ENCODE results near the gene PAK6.
A peak's percentile ranks its signal among the peaks of the same experiment; 100 is the strongest.

PAK6 gene

GRCh38 chr15:40316931-40317330 lies 78.1 kb downstream of the PAK6 start:
- in situ Hi-C loops (cut with MboI; ENCODE audit: low pct_unique_long_range_greater_than_20kb, low sequenced_read_pairs, unreplicated experiment) = no loop called here
- no peak for DNase-seq (ENCODE audit: low spot score)
- TF ChIP-seq, protein P1, sequence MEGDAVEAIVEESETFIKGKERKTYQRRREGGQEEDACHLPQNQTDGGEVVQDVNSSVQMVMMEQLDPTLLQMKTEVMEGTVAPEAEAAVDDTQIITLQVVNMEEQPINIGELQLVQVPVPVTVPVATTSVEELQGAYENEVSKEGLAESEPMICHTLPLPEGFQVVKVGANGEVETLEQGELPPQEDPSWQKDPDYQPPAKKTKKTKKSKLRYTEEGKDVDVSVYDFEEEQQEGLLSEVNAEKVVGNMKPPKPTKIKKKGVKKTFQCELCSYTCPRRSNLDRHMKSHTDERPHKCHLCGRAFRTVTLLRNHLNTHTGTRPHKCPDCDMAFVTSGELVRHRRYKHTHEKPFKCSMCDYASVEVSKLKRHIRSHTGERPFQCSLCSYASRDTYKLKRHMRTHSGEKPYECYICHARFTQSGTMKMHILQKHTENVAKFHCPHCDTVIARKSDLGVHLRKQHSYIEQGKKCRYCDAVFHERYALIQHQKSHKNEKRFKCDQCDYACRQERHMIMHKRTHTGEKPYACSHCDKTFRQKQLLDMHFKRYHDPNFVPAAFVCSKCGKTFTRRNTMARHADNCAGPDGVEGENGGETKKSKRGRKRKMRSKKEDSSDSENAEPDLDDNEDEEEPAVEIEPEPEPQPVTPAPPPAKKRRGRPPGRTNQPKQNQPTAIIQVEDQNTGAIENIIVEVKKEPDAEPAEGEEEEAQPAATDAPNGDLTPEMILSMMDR (IDR thresholded peaks at IDR 0.05; ENCODE audit: extremely low read depth, insufficient read depth, missing control alignments) = no peak

DNA sequence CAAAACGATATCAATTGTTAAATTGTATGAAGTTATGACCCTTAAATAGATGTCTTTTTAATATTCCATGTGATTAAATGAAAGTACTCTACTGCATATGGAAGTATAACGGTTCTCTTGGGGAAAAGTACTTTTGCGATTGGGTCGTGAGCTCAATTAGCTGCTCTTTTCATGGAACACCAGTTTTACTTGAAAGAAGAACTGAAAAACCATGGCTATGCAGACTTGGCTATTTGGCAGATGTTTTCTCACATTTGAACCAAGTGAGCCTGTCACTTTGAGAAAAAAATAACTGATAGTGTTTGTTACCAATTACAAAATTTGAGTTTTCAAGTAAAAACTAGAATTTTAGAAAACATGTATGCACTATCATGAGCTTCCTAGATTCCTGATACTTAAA lies 78.7 kb downstream of the PAK6 start:
- DNase-seq (ENCODE audit: low spot score) = no peak
- in situ Hi-C loops (cut with MboI; ENCODE audit: low pct_unique_long_range_greater_than_20kb, low sequenced_read_pairs, unreplicated experiment) = no loop called here
- TF ChIP-seq, protein P1 (IDR thresholded peaks at IDR 0.05; ENCODE audit: extremely low read depth, insufficient read depth, missing control alignments) = no peak

- in situ Hi-C loops (cut with MboI; ENCODE audit: low pct_unique_long_range_greater_than_20kb, low sequenced_read_pairs, unreplicated experiment) = no loop called here
- TF ChIP-seq, protein P1 (IDR thresholded peaks at IDR 0.05; ENCODE audit: extremely low read depth, insufficient read depth, missing control alignments) = no peak
These were observed 81.5 kb downstream of the PAK6 start for GRCh38 chr15:40320409-40320808.

DNA sequence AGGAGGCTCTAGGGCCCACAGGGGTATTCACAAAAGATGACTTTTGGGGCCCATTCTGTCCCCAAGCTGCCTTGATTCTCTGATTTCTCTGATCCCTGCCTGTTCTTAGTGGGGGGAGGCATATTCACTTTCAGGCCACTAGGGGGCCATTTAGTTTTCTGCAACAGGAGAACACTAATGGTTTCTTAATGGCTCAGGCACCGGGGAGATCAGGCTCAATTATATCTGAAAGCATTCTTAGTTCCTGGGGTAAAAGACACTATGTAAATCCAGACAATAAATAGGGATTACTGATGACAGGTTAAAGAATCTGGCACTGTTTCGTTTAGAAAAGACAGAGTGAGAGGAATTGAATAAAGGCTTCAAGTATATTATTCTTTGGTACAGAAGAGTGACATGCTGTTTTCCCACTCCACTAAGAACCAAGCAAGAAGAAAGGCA lies 82.1 kb downstream of the PAK6 start:
- TF ChIP-seq, protein P1 (IDR thresholded peaks at IDR 0.05; ENCODE audit: extremely low read depth, insufficient read depth, missing control alignments) = peak; percentile 86
- peak; percentile 81 for DNase-seq (ENCODE audit: low spot score)
- in situ Hi-C loops (cut with MboI; ENCODE audit: low pct_unique_long_range_greater_than_20kb, low sequenced_read_pairs, unreplicated experiment) = no loop called here

More at GRCh38 chr15:40320409-40320808, 81.5 kb downstream of the PAK6 start:
- no peak for DNase-seq (ENCODE audit: low spot score)

DNA sequence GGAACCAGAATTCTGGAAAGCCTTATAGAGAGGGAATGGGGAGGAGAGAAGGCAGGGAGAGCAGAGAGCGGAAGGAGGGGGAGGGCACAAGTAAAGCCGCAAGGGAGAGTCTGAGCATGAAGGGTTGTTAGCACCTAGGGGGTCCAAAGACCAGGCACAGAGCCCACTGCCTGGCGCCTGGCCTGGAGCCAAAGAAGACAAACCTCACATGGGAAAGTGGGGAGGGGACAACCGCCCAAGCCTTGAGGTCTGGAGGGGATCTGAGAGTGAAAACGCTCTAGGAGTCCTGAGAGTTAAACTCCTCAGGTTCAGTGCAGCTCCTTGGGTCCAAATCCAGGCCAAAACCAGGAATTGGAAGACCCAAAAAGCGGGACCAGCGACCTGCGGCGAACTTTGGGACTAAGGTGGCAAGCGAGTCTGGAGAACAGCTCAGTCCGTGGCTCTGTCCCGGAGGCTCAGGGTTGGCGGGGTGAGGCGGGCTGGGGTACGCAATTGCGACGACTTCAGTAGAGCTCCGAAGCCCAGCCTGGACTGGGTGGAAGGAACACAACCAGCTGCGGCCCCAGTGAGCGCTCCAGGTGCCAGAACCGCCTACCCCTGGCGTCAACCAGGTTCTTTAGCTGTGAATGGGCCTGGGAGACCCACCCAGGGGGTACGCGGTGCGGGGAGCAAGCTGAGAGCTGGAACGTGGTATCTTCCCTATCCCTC lies 83.8 kb downstream of the PAK6 start:
- DNase-seq (ENCODE audit: low spot score) = no peak

DNA sequence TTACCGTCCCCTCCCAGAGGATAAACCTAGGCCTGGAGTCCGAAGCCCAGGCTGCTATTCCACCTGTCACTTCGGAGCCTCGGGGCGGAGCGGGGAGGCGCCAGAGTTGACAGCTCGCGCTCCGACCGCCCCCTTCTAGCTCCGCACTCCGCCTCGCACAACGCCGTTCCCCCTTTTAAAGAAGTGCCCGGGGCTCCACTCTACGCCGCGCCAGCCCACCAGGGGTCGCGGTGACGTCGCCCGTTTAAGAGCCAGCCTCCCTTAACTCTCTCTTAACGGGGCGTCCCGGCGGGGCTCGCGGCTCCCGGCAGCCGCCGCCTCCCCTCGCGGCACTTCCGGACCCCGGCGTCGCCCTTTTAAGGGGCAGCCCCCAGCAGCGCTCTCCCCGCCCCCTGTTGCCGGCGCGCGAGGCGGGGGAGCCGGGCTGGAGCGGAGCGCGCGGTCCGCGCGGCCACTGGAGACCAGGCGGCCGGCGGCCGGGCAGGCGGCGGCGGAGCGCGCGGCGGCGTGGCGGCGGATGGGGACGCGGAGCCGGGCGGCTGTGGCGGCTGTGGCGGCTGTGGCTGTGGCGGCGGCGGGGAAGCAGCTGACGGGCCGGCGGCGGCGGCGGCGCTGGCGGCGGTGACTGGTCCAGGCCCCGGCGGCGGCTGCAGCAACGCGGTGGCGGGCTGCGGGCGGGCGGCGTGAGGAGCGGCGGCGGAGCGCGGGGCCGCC lies 84.5 kb downstream of the PAK6 start, which contains the start of gene INAFM2:
TSS of gene INAFM2 (plus strand) at position 454 of the 714 bp plus-strand sequence. CDS start 364 bp downstream, outside the sequence.
- DNase-seq (ENCODE audit: low spot score) = peak; percentile 99
- in situ Hi-C loops (cut with MboI; ENCODE audit: low pct_unique_long_range_greater_than_20kb, low sequenced_read_pairs, unreplicated experiment) = no loop called here
- TF ChIP-seq, protein P1 (IDR thresholded peaks at IDR 0.05; ENCODE audit: extremely low read depth, insufficient read depth, missing control alignments) = peak; percentile 39

More for the DNA sequence above, 83.8 kb downstream of the PAK6 start:
- TF ChIP-seq, protein P1 (IDR thresholded peaks at IDR 0.05; ENCODE audit: extremely low read depth, insufficient read depth, missing control alignments) = no peak
- in situ Hi-C loops (cut with MboI; ENCODE audit: low pct_unique_long_range_greater_than_20kb, low sequenced_read_pairs, unreplicated experiment) = no loop called here
